ENCODE results near the gene NDST3.

DNA sequence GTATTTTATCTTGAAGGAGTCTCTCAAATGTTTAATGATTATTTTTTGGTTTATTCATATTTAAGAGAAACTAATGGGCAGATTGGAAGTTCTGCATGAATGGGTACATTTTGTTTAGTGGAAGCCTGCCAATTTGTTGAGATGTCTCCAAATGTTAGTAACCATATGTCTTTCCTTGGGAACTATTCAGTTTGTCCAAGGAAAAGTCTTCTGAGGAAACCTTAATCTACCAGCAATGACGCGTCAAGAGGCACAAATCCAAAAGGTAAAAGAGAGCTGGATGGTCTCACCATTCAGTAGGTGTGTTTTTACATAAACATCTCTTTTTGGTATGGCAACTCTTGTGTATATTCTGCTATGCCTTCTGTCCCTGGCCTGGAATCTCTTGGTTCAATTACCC lies 37.4 kb upstream of the NDST3 start:
- no peak for TF ChIP-seq POLR2A (IDR thresholded peaks at IDR 0.05)
- TF ChIP-seq, protein P1, sequence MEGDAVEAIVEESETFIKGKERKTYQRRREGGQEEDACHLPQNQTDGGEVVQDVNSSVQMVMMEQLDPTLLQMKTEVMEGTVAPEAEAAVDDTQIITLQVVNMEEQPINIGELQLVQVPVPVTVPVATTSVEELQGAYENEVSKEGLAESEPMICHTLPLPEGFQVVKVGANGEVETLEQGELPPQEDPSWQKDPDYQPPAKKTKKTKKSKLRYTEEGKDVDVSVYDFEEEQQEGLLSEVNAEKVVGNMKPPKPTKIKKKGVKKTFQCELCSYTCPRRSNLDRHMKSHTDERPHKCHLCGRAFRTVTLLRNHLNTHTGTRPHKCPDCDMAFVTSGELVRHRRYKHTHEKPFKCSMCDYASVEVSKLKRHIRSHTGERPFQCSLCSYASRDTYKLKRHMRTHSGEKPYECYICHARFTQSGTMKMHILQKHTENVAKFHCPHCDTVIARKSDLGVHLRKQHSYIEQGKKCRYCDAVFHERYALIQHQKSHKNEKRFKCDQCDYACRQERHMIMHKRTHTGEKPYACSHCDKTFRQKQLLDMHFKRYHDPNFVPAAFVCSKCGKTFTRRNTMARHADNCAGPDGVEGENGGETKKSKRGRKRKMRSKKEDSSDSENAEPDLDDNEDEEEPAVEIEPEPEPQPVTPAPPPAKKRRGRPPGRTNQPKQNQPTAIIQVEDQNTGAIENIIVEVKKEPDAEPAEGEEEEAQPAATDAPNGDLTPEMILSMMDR (IDR thresholded peaks at IDR 0.05): no peak

All from tibial nerve (tissue), 3 donors.